ENCODE results near the gene MYO7A.

The MYO7A gene

DNA sequence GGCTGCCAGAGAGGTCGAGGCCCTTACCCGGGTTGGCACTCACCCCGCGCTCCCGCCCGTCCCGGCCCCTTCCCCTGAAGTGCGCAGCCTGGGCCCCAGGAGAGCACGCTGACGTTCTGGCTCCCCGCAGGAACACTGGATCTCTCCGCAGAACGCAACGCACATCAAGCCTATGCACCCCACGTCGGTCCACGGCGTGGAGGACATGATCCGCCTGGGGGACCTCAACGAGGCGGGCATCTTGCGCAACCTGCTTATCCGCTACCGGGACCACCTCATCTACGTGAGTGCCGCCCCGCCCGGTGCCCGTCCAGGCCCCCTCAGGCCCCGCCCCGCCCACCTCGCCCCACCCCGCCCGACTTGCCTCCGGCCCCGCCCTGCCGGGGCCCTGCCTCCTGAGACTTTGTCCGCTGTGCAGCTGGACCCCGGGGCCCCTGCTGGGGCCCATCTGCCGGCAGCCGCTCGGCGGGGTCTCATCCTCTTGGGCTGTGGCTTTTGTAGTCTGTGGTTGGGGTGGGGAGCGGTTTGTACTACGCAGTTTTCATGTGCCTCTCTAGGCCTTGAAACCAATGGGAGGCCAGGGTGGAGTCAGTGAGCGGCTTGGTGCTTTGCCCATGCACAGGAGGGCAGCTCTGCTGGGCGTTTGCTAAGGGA is 19.7 kb downstream of the MYO7A start:
- no peak for DNase-seq

DNA sequence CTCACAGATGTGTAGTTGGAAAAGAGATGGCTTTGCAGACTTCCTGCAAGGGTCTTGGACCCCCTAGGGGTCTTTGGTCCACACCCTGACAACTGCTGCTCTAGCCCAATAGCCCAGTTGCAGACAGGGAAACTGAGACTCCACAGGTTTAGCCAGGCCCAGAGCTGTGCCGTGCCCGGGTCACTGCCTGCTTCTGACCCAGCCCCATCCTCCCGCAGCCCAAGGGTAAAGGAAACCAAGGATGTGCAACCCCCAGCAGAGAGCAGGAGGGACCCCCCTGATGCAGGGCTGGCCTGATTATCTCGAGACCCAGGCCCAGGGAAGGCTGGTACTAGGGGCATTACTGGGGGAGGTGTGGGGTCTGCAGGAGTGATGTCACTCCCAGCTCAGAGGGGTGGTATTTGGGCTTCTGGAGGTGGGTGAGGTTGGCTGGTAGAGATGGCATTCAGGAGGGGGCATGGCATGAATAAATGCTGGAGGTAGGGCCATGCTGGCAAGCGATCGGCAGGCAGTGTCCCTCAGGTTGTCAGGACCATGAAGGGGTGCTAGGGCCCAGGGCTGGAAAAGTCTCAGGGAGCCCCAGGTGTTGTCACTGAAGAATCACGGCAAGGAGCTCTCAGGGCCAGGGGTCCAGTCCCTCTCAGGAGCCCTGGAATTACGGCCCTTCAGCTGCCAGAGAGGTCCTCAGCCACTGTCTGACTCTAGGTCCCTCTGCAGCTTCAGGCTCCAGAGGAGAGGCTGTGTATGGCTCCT is 21.1 kb downstream of the MYO7A start:
- no peak for DNase-seq

DNA sequence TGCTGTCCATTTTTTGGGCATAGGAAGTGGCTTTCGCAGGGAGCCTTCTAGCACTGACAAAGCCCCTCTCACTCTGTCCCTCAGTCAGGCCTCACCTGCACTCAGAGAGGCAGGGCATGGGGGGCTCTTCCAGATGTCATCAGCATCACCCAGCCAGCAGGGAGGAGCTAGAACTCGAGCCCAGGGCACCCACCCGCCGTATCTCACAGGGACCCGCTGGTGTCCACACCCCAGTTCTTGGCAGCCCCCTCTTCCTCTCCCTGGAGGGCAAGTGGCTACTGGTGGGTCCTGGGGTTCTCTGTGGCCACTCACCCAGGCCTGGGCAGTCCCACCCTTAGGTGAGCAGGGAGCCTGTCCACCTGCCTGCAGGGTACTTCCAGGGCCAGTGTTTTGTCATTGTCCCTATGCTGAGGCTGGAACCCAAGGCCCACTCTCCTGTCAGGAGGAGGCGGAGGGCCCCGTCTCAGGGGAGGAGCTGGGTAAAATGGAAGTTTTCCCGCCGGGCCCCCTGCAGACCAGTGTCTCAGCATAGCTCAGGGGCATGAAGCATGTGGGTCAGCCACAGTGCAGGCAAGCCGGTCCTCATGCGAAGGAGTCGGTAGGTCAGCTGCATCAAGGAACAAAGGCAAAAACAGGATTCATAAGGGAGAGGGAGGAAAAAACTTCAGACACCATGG is 21.8 kb downstream of the MYO7A start:
- DNase-seq, result no peak

DNA sequence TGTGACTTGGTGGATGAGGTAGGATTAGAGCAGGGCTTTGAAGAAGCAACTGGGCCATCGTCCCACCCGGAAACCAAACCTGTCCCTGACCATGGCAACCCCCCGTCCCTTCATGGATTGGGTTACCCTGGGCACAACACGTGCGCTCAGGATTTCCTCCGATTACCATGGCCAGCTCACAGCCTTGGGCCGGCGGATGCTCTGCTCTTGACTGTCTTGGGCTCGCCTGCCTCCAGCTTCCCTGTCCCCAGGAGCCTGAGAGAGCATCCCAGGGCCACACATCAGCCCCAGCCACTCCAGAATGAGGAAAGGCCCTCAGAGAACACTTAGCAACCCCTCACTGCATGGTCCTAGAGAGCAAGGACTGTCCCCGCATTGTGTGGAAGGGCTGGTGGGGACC is 22.8 kb downstream of the MYO7A start:
- no peak for DNase-seq

DNA sequence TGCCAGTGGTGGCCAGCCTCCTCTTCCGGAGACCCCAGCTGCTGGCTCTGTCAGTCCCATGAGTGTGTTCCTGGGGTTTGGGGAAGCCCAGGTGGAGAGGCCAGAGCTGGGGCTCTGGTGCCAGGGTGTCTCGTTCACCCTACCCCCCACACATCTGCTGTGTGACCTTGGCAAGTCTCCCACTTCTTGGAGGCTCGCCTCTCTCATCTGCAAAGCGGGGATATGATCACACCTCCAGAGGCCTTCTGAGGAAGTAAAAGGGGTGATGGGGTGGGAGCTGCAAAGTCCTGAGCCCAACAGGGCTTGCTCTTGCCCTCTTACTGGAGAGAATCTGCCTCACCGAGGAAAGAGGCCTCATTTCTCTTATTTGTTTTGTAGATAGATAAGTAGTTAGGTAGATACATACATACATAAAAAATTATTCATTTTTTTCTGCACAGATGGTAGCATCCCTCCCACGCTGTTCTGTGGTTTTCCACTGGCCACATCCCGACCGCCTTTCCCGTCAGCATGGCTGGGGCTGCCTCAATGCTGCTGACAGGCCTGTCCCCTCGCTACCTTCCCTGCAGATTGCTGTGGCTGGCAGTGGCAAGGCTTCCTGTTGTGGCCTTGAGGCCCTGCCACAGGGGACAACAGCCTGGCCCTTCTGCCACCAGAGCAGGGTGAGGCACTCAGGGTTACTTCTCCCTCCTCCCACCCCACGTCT is 23.9 kb downstream of the MYO7A start:
- DNase-seq, result no peak

DNA sequence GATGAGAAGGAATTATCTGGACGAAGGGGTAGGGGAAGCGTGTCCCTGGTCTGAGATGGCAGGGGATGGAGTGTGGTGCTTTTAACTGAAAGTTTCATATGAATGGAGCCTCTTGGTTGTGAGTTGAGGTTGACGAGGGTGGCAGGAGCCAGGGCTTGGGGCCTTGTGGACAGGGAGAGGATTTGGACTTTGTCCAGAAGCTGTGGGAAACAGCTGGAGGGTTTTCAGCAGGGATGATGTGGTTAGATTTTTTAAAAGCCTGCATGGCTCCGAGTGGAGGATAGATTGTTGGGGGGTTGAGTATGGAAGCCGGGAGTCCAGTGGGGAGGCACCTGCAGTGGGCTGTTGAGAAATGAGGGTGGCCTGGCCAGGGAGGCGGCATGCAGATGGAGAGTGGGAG is 24.8 kb downstream of the MYO7A start:
- no peak for DNase-seq

DNA sequence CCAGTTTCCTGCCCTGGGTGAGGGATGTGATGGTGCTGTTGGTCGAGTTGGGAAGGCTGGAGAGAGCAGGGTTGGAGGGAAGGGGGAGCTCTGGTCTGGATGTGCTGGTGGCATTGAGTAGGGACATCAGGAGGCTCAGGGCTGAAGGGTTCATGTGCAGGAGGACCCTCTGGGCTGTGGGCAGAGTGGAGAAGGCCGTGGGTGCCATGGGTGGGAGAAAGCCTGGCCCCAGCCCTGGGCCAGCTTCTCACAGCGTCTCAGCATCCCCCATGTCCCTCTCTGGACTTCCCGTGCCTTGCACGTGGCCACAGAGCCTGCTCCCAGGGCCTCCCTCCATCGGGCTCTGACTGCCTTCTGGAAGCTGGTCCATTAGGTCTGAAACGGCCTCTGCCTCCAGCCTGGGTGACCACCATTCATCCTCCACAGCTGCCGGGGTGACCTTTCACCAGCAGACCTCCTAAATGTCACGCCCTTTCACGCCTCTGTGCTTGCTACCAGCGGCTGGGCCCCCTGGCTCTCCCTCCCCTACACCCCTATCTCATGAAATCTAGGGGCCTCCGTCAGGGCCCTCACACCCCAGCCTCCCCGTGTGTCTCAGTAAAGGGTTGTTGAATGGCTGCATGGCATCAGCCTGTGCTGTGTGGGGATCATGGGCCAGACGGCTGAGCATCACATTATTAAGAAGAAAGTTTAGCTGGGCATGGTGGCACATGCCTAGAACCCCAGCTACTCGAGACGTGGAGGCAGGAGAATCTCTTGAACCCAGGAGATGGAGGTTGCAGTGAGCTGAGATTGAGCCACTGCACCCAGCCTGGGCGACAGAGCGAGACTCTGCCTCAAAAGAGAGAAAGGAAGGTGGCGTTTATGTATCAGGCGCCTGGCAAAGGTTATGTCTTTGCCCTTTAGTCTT is 25.5 kb downstream of the MYO7A start:
- DNase-seq, result no peak

DNA sequence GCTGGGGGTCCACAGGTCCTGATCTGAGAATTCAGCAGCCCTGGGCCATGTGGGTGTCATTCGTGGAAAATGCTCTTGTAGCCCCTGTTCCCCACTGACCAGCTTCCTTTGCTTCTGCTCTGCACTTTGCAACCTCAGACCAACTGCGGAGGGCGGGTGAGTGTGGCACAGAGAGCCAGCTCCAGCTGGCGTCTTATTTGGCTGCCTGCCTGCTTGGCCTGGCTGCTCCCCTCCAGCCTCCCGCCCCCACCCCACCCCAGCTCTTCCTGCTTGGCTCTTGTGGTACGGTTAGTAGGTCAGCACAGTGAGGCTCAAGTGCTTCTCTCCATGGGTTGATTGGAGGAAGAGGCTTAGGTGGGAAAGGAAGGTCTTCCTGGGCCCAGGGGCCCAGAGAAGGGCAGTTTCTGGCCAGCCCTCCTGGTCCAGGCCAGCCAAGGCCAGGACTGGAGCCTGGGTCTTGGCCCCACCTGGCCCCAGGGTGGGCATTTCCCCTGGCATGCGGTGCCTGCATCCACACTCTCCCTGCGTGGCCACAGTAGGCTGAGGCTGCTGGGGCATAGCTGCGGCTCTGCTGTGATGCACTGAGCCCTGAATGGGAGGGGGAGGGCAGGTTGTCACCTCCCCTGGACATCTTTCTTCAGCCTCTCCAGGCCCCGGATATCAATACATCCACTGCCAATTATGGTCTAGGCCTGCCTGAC is 26.5 kb downstream of the MYO7A start:
- peak; percentile 55 for DNase-seq

DNA sequence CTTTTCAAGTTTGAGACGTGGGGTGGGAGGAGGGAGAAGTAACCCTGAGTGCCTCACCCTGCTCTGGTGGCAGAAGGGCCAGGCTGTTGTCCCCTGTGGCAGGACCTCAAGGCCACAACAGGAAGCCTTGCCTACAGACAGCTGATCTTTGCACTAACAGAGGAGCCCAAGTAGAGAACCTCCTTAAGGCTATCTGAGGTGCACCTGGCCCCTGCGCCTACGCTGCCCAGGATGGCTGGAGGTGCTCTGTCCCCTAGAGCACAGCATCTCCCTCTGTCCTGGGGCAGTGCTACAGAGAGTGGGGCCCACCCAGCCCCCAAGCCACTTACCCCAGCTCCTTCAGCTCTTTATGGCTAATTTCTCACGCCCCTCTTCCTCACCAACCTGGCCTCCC is 27.0 kb downstream of the MYO7A start:
- no peak for DNase-seq

DNA sequence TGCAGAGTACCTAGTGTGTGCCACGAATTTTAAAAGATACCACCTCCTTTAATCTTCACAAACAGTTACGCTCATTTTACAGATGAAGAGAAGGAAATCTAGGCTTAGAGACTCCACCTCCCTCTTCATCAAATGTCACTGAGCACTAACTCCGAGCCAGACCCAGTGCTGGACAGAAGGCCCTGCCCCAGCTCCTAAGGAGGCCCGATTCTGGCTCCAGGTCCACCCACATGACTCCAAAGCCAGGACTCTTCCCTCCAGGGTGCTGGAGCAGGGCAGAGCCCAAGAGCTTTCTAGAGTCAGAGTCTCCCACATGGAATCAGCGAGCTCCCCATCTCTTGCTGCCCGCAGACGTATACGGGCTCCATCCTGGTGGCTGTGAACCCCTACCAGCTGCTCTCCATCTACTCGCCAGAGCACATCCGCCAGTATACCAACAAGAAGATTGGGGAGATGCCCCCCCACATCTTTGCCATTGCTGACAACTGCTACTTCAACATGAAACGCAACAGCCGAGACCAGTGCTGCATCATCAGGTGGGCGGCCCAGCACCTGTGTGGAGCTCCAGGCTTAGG is 27.6 kb downstream of the MYO7A start:
- DNase-seq, result no peak

DNA sequence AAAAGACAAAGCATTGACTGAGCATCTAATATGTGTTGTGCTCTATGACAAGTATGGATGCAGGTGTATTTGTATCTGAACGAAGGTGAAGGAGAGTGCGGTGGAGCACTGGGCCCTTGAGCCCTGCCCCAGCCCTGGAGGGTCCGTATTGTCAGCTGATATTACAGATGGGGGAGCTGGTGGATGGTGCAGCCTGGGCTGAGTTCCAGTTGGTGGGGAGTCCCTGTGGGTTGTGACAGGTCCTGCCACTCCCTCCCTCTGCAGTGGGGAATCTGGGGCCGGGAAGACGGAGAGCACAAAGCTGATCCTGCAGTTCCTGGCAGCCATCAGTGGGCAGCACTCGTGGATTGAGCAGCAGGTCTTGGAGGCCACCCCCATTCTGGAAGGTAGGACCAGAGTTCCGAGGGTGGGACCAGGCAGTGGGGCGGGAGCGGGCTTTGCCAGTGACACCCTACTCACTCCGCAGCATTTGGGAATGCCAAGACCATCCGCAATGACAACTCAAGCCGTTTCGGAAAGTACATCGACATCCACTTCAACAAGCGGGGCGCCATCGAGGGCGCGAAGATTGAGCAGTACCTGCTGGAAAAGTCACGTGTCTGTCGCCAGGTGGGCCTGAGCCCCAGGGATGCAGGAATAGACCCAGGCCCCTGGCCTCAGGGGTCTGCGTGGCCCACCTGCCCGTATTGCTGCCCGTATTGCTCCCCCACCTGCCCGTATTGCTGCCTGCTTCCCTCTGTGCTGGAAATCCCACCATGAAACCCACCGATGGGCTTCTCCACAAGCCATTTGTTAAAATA is 28.6 kb downstream of the MYO7A start:
- no peak for DNase-seq

DNA sequence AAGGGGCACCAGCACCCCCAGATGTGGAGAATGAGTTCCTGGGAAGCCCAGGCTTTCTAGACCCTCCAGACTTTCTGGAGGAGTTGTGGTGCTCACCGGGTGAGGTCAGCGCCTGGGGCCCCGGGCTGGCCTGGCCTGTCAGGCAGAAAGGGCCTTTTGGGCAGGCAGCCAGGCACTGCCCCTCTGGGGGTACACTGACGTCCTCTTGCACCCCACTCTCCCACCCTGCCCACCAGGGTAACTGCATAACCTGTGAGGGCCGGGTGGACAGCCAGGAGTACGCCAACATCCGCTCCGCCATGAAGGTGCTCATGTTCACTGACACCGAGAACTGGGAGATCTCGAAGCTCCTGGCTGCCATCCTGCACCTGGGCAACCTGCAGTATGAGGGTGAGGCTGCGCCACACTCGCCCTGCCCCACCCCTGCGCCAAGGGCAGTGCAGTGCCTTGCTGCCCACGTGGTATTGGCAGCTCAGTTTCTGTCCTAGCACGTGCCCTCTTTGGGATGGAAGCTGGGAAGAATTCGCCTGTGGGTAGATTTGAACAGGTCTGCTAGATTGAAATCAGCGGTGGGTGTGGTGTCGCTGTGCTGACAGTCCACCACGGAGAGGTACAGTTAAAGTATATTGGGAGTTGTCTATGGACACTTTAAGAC is 30.1 kb downstream of the MYO7A start:
- no peak for DNase-seq

DNA sequence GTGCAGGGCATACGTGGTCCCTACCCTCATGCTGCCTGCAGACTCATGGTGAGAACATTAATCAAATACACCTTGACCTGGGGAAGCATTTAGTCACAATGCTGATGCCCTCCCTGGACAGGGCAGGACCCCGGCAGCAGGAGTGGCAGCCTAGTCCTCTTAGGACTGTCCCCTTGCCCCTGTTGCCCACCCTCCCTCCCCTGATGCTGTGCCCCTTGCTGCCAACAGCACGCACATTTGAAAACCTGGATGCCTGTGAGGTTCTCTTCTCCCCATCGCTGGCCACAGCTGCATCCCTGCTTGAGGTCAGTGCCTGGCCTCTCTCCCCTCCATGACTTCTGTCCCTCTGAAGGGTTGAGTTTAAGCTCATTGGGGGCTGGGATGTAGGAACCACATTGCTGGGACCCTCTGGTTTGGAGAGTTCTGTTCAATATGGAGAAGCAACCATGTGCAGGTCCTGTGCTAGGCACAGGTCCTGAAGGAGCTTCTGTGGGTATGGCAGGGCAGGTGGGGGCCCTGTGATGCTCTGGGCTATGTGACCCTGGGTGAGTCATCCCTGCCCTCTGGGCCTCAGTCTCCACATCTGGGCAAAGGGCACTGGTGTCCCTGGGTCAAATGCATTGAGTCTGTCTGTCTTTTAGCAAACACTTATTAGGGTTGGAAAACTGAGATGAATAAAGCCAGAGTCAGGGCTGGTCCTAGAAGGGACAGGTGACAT is 31.3 kb downstream of the MYO7A start:
- DNase-seq, result no peak

DNA sequence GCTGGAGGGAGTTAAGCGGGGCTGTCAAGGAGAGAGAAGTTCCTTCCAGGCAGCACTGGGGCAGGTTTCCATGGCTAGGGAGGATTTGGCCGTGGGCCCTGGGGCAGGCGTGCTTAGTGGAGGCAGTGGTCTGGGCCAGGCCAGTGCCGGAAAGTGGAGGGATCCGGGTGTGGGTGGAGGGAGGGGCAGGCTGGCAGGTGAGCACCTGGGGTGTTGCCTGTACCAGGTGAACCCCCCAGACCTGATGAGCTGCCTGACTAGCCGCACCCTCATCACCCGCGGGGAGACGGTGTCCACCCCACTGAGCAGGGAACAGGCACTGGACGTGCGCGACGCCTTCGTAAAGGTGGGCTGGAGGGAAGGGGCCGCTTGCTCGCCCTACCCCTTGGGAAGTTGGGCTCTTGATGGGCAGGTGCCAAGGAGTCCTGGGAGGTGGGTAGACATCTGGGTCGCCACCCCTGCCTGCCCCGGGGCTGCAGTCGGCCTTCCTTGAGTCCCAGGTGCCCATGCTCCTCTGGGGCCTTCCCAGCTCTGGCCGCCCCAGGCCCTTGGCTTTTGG is 32.0 kb downstream of the MYO7A start:
- no peak for DNase-seq

DNA sequence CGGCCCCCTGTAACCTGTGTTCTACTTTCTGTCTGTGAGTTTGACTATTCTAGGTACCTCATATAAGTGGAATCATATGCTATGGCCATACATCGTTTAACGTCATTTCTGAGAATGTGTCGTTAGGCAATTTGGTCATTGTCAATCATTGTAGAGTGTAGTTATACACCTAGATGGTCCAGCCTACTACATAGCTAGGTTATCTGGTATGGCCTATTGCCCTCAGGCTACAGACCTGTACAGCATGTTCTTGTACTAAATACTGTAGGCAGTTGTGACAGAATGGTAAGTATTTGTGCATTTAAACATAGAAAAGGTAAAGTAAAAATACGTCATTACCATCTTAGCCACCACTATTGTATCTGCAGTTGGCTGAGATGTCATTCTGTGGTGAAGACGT is 35.2 kb downstream of the MYO7A start:
- DNase-seq, result no peak

DNA sequence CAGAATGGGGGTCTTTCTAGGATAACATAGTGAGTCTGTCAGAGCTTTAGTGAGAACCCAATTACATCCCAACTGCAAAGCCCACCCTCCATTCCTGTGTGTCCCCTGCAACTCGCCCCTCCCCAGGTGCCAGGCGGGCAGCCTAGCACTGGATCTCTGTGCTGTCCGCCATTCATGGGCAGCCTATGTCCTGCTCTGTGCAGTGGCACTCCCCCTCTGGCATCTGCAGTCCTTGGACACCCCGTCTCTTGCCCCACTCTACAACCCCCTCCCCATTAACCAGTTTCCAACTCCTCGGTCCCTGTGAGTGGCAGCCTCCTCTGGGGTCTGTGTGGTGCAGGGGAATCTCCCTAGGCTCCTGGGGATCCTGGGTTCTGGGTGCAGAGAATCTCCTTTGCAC is 37.0 kb downstream of the MYO7A start:
- no peak for DNase-seq

DNA sequence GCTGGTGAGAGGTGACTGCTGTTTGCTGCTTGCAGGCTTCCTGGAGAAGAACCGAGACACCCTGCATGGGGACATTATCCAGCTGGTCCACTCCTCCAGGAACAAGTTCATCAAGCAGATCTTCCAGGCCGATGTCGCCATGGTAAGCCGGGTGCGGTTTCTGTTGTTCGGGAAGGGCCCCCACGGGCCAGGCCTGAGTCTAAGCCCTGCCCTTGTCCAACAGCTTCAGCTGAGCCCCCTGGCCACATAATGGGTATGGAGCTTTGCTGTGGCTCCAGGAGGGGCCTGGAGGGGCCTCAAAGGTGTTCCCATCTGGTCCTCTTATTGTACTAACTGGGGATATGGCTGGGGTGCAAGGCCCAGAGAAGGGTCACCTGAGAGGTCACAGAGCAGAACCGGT is 38.0 kb downstream of the MYO7A start:
- DNase-seq, result no peak

DNA sequence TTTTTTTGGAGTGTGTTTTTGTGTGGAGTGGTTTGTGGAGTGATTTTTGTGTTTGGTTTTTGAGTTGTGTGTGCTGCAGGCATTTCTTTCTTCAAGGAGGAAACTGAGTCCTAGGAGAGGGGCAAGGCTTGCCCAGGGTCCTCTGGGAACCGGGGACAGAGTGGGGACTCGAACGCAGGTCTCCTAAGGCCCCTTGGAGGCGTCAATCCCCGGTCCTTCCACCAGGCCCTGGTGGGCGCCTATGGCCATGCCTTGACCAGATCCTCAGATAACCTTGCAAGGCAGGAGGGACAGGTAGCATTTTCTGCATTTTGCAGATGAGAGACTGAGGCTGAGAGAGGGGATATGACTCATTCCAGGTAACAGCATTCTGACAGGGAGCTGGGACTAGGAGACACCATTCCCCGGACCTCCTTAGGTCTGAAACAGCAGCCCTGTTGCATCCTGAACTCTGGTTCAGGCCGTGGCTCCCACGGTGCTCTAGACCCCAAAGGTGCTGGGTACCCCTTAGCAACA is 39.1 kb downstream of the MYO7A start:
- DNase-seq, result no peak

DNA sequence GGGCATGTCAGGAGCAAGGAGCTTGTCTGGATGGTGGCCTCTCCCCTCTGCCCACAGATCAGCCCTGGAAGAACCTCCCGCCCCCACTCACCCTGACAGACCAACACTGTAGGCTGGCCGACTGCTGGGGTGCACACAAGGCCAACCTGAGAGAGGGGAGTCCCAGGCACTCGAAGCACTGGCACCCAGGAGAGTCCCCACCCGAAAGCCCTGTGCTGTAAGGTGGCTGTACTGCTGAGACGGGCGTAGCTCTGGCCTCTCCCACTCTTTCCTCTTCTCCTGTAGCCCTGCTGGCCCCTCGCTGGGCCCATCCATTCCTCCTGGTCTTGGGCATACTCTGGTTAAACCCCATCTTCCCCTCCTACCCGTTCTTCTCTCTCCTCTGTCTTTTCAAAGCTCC is 39.7 kb downstream of the MYO7A start:
- DNase-seq, result no peak
